Measurements from ENCODE around the gene STAG1.

- no peak for TF ChIP-seq POLR2A (IDR thresholded peaks at IDR 0.05; ENCODE audit: low read depth, low read length)
- TF ChIP-seq POU2F2 (IDR thresholded peaks at IDR 0.05; ENCODE audit: low read depth, low read length) = no peak
- TF ChIP-seq POLR2AphosphoS5 (IDR thresholded peaks at IDR 0.05; ENCODE audit: low read depth, low read length) = no peak
- no peak for TF ChIP-seq TAF1 (IDR thresholded peaks at IDR 0.05; ENCODE audit: low read depth, low read length)
Observed at GRCh38 chr3:136330900-136331299, 421.3 kb downstream of the STAG1 start.

All from GM12891 (cell line).